Activated T-cell treated with anti-CD3 and anti-CD28 coated beads, Interleukin-2, amount 50 U/mL, for 24 hours (primary cell): ENCODE measurements around the gene PTPN11.
"Not testable (repeated sequence)": the region's sequence is repeated elsewhere in the genome, so short reads cannot be mapped to it uniquely, and the experiment has no call there.

Experiments
- DNase-seq: peaks from one replicate; pipeline ENCODE4 v3.0.0-alpha.2; 2020
- H3K27ac Mint-ChIP-seq: 2 replicates; pipeline ENCODE4 v1.8.0; 2020; ENCODE audit warnings: mild to moderate bottlenecking, mixed read lengths
- H3K27me3 Mint-ChIP-seq: 2 replicates; pipeline ENCODE4 v1.8.0; 2020; ENCODE audit warnings: mixed read lengths
- H3K36me3 Mint-ChIP-seq: 2 replicates; pipeline ENCODE4 v1.8.0; 2020; ENCODE audit warnings: low read depth, mixed read lengths
- H3K4me1 Mint-ChIP-seq: 2 replicates; pipeline ENCODE4 v1.8.0; 2020; ENCODE audit warnings: low read depth, mixed read lengths
- H3K4me3 Mint-ChIP-seq: 2 replicates; pipeline ENCODE4 v1.8.0; 2020; ENCODE audit warnings: mild to moderate bottlenecking, moderate library complexity, mixed read lengths
- H3K9me3 Mint-ChIP-seq: 2 replicates; pipeline ENCODE4 v1.8.0; 2020; ENCODE audit warnings: mixed read lengths

The PTPN11 gene

GRCh38 chr12:112496496-112496895 is 77.7 kb downstream of the PTPN11 start:
- Mint-ChIP-seq H3K9me3 (no peaks in the 10 kb centered on the region), H3K36me3 (peaks cover 81% of the 10 kb centered on the region), H3K4me1 (peaks cover 23% of the 10 kb centered on the region), H3K27ac (peak overlapping the region; percentile 71), H3K4me3 (no peak overlapping the region), H3K27me3 (no peaks in the 10 kb centered on the region)
- no peak for DNase-seq

- Mint-ChIP-seq H3K36me3 (peaks cover 79% of the 10 kb centered on the region), H3K27me3 (no peaks in the 10 kb centered on the region), H3K4me3 (no peak overlapping the region), H3K9me3 (no peaks in the 10 kb centered on the region), H3K27ac (peak overlapping the region; percentile 20), H3K4me1 (peaks cover 23% of the 10 kb centered on the region)
- no peak for DNase-seq
Measured at GRCh38 chr12:112498580-112498979, 79.8 kb downstream of the PTPN11 start.

GRCh38 chr12:112503512-112503911 is 84.8 kb downstream of the PTPN11 start:
- DNase-seq, result no peak
- Mint-ChIP-seq H3K9me3 (no peaks in the 10 kb centered on the region), H3K27ac (no peak overlapping the region), H3K27me3 (no peaks in the 10 kb centered on the region), H3K36me3 (peaks cover 80% of the 10 kb centered on the region), H3K4me3 (no peak overlapping the region), H3K4me1 (no peaks in the 10 kb centered on the region)

- Mint-ChIP-seq H3K4me3 (no peak overlapping the region), H3K27me3 (no peaks in the 10 kb centered on the region), H3K4me1 (no peaks in the 10 kb centered on the region), H3K9me3 (no peaks in the 10 kb centered on the region), H3K27ac (no peak overlapping the region), H3K36me3 (peaks cover 95% of the 10 kb centered on the region)
- no peak for DNase-seq
Measured at GRCh38 chr12:112506513-112507166, 87.9 kb downstream of the PTPN11 start.

GRCh38 chr12:112513471-112513870 is 94.7 kb downstream of the PTPN11 start:
- no peak overlapping the region for H3K27ac Mint-ChIP-seq
- no peak for DNase-seq
- H3K27me3 Mint-ChIP-seq, result no peaks in the 10 kb centered on the region
- H3K36me3 Mint-ChIP-seq, result peaks cover 33% of the 10 kb centered on the region
- H3K9me3 Mint-ChIP-seq, result no peaks in the 10 kb centered on the region
- H3K4me3 Mint-ChIP-seq, result no peak overlapping the region
- peaks cover 5% of the 10 kb centered on the region for H3K4me1 Mint-ChIP-seq

GRCh38 chr12:112514456-112514855 is 95.7 kb downstream of the PTPN11 start:
- no peaks in the 10 kb centered on the region for H3K9me3 Mint-ChIP-seq
- no peaks in the 10 kb centered on the region for H3K27me3 Mint-ChIP-seq
- no peak overlapping the region for H3K27ac Mint-ChIP-seq
- no peak overlapping the region for H3K4me3 Mint-ChIP-seq
- peaks cover 5% of the 10 kb centered on the region for H3K4me1 Mint-ChIP-seq
- H3K36me3 Mint-ChIP-seq, result peaks cover 25% of the 10 kb centered on the region
- DNase-seq, result no peak

- Mint-ChIP-seq H3K36me3 (peaks cover 19% of the 10 kb centered on the region), H3K27ac (no peak overlapping the region), H3K9me3 (no peaks in the 10 kb centered on the region), H3K27me3 (no peaks in the 10 kb centered on the region), H3K4me1 (peaks cover 5% of the 10 kb centered on the region), H3K4me3 (no peak overlapping the region)
- DNase-seq, result no peak
Measured at GRCh38 chr12:112514926-112515642, 96.3 kb downstream of the PTPN11 start.

- Mint-ChIP-seq H3K27me3 (no peaks in the 10 kb centered on the region), H3K4me3 (no peak overlapping the region), H3K27ac (no peak overlapping the region), H3K36me3 (peaks cover 11% of the 10 kb centered on the region), H3K4me1 (peaks cover 5% of the 10 kb centered on the region), H3K9me3 (no peaks in the 10 kb centered on the region)
- DNase-seq, result no peak
Measured at GRCh38 chr12:112515868-112516267, 97.1 kb downstream of the PTPN11 start.

GRCh38 chr12:112517730-112518364 is 99.1 kb downstream of the PTPN11 start:
- Mint-ChIP-seq H3K36me3 (no peaks in the 10 kb centered on the region), H3K9me3 (no peaks in the 10 kb centered on the region), H3K4me1 (peaks cover 5% of the 10 kb centered on the region), H3K27me3 (no peaks in the 10 kb centered on the region), H3K4me3 (no peak overlapping the region), H3K27ac (no peak overlapping the region)
- no peak for DNase-seq

- H3K9me3 Mint-ChIP-seq, result no peaks in the 10 kb centered on the region
- H3K27ac Mint-ChIP-seq, result no peak overlapping the region
- no peaks in the 10 kb centered on the region for H3K36me3 Mint-ChIP-seq
- peaks cover 5% of the 10 kb centered on the region for H3K4me1 Mint-ChIP-seq
- no peak for DNase-seq
- no peaks in the 10 kb centered on the region for H3K27me3 Mint-ChIP-seq
- no peak overlapping the region for H3K4me3 Mint-ChIP-seq
Measured at GRCh38 chr12:112518365-112518735, 99.6 kb downstream of the PTPN11 start.

- H3K4me1 Mint-ChIP-seq, H3K4me3 Mint-ChIP-seq, H3K27me3 Mint-ChIP-seq, H3K27ac Mint-ChIP-seq, DNase-seq, H3K36me3 Mint-ChIP-seq, H3K9me3 Mint-ChIP-seq: not testable (repeated sequence)
Measured at GRCh38 chr12:112519841-112520340, 101.1 kb downstream of the PTPN11 start.

- no peaks in the 10 kb centered on the region for H3K4me1 Mint-ChIP-seq
- no peaks in the 10 kb centered on the region for H3K27me3 Mint-ChIP-seq
- no peaks in the 10 kb centered on the region for H3K36me3 Mint-ChIP-seq
- DNase-seq, result no peak
- no peaks in the 10 kb centered on the region for H3K9me3 Mint-ChIP-seq
- no peak overlapping the region for H3K27ac Mint-ChIP-seq
- H3K4me3 Mint-ChIP-seq, result no peak overlapping the region
Measured at GRCh38 chr12:112523856-112524255, 105.1 kb downstream of the PTPN11 start.

GRCh38 chr12:112524269-112524668 is 105.5 kb downstream of the PTPN11 start:
- no peak overlapping the region for H3K27ac Mint-ChIP-seq
- no peak overlapping the region for H3K4me3 Mint-ChIP-seq
- H3K4me1 Mint-ChIP-seq, result no peaks in the 10 kb centered on the region
- no peaks in the 10 kb centered on the region for H3K27me3 Mint-ChIP-seq
- H3K36me3 Mint-ChIP-seq, result no peaks in the 10 kb centered on the region
- DNase-seq, result no peak
- no peaks in the 10 kb centered on the region for H3K9me3 Mint-ChIP-seq

GRCh38 chr12:112524676-112525425 is 106.1 kb downstream of the PTPN11 start:
- Mint-ChIP-seq H3K4me3 (no peak overlapping the region), H3K9me3 (no peaks in the 10 kb centered on the region), H3K4me1 (no peaks in the 10 kb centered on the region), H3K36me3 (no peaks in the 10 kb centered on the region), H3K27me3 (no peaks in the 10 kb centered on the region), H3K27ac (no peak overlapping the region)
- no peak for DNase-seq
